OCI-LY1 (cell line): ENCODE results near the gene ADAMTS12.

Experiments used
- CTCF ChIP-seq: fragments of 200-600 bp; sonication (generic), shearing (Covaris generic); IDR thresholded peaks from 2 replicates; pipeline ENCODE4 v1.5.1; 2017; ENCODE audit warnings: mild to moderate bottlenecking, antibody characterized with exemption, low read length, moderate library complexity, mixed read lengths
- EZH2 ChIP-seq: fragments of 200-600 bp; sonication (generic), shearing (Covaris generic); IDR thresholded peaks from 2 replicates; pipeline ENCODE4 v1.8.0; 2017; ENCODE audit warnings: borderline replicate concordance, mixed run types, mild to moderate bottlenecking, antibody characterized with exemption, low read length, moderate library complexity, mixed read lengths

DNA sequence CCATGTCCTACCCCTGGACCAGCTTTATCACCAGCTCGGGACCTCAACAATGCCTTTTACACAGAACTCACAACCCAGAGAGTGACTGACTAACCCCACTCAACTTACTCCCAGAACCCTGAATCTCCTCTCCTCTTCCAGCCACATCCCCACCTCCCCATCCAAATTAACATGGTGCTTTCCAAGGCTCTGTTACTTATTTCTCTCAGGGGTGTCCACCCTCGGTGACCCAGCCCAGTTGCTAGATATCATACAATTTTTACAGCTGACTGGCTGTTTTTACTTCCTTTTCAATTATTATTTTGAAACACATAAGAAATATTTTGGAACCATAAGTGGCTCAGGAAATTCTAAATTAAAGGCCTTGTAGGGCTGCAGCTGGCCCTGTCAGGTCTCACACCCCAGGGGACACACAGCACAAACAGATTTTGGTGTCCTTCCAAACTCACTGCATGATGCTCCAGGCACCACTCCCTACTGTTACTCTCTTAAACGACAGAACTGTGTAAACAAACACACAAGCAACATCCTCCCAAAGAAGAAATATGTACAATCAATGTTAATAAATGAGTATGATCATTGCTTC, 180.6 kb downstream of the ADAMTS12 start:
- TF ChIP-seq CTCF (no peak), EZH2 (no peak)
